T-helper 2 cell (primary cell): ENCODE measurements around the gene STX2.
"Not testable (repeated sequence)": the region's sequence is repeated elsewhere in the genome, so short reads cannot be mapped to it uniquely, and the experiment has no call there.

Experiments
- DNase-seq, 5 experiments: peaks; one replicate each; pipeline versions ENCODE4 v3.0.0 to v3.0.0-alpha.2; 2012 to 2022

Gene STX2

DNA sequence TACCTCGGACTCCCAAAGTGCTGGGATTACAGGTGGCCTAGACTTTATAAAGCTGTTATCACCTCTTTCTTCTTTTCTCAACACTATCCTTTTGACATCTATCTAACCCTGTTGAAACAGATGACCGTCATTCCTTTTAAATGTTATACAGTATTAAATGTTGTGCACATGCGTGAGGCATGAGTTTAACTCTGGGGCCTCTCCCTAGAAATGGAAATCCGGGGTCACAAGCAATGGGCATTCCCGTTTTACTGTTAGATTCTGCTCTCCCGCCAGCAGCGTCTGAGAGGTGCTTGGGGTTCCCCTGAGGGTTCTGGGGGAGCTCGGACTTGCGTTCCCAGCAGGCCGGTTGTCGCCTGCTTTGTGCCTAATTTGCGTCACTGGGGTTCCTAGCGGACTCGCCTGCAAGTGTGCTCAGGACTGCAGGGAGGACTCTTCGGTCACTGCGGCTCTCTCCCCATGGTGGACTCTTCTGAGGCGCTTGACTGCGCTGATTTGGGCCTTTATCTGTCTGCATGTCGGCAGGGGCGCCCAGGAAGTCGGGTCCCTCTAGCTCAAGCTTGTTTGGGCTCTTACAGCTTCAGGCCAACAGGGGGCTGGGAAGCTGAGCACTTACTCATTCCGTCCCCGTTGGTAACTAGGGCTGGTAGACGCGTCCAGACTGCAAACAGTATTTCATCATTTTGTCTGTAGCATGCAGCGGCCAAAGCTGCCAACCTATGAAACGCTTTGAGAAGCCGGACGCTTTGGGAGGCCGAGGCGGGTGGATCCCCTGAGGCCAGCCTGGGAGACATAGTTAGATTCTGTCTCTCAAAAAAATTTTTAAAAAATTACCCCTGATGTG, 31.6 kb upstream of the STX2 start:
- DNase-seq, result peak; percentile 23 to 94 (median 58)

DNA sequence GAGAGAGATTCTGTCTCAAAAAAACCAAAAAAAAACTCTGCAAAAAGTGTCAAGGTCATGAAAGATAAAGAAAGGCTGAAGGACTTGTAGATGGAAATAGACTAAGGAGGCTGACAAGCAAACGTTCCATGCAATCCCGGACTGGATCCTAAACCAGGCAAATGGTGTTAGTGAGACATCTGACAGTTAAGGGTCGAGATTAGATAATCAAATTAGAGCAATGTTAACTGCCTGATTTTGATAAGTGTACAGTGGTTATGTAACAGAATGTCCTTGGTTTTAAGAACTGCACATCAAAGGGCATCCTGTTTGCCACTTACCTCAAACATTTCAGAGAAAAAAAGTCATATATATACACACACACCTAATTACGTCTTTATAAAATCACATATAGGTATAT, 29.4 kb upstream of the STX2 start:
- peak in 2 of 5 experiments; percentile 12 to 30 for DNase-seq

DNA sequence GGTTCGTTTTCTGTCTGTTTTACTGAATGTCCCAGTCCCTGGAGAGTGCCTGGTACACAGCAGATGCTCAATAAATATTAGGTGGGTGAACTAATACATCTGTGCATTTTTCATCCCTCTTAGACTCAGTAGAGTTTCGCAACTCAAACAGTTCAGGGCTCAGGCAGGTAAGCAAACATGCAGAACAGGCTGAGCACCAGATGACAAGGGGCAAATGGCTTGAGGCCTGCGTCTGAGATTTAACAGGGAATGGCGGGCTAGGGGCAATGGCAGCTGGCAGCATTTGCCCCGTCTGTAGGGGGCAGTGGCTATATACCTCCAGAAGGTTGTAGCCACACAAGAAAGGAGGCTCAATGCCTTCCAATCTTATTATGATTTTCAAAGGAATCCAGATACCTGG, 24.2 kb upstream of the STX2 start:
- no peak for DNase-seq

DNA sequence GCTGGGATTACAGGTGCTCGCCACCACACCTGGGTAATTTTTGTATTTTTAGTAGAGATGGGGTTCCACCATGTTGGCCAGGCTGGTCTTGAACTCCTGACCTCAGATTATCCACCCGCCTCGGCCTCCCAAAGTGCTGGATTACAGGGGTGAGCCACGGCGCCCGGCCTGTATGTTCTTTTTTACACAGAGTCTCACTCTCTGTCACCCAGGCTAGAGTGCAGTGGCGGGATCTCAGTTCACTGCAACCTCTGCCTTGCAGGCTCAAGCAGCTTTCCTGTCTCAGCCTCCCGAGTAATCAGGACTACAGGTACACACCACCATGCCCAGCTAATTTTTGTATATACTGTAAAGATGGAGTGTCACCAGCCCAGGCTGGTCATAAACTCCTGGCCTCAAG, 23.7 kb upstream of the STX2 start:
- not testable (repeated sequence) for DNase-seq

DNA sequence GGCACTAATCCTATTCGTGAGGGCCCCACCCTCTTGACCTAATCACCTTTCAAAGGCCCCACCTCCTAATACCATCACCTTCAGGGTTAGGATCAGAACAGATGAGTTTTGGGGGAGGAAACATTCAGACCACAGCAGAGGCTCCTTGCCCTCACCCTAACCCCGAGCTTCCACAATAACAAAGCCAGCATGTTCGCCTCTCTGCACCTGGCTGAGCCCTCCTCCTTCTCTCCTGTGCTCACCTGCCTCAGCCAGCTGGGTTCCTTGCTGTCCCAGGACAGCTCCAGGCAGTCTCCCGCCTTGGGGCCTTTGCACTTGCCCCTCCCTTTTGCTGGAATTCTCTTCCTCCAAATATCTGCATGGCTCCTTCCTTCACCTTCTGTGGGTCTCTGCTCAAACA, 23.1 kb upstream of the STX2 start:
- DNase-seq, result no peak

DNA sequence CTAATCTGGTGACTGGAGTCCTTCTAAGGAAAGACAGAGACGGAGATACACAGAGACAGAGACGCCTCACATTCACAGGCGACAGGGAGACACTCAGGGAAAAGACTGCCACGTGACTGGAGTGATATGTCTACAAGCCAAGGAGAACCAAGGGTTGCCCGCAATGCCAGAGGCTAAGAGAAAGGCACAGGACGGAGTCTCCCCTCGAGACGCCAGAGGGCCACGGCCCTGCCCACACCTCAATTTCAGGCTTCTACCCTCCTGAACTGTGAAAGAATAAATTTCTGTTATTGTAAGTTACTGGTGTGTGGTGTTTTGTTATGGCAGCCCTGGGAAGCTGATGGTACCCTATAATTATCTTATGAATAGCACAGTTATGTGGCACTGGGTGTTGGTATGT, 21.3 kb upstream of the STX2 start:
- DNase-seq, result no peak

DNA sequence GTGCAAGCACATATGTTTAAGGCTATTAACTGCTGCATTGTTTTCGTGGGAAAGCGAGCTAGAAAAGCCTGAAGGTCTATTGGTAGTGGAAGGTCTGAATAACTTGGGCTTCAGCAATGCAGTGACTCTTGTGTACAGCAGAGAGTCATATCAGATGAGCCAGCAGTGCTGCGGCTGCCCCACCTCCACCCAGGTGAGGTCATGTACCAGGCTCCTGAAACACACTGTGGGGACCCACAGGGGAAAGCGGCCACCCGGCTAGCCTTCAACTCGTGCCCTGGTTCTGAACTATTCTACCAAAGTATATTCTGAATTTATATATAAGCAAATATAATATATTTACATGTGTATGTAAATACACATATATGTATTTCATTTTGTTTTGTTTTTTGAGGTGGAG, 20.1 kb upstream of the STX2 start:
- no peak for DNase-seq

DNA sequence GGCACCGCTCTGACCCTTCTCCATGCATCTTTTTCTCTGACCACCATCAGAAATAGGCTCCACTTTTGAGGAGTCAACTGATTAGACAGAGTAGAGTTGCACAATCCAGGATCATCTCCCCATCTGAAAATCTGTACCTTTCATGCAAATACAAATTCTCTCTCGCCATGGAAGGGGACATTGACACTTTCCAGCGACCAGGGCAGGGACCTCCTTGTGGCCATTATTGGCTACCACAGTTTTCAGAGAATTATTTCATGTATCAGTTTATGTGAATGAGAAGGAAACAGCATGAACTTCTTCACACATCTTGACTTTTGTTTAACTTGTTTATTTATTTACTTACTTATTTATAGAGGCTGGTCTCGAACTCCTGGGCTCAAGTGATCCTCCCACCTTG, 19.0 kb upstream of the STX2 start:
- DNase-seq, result no peak

DNA sequence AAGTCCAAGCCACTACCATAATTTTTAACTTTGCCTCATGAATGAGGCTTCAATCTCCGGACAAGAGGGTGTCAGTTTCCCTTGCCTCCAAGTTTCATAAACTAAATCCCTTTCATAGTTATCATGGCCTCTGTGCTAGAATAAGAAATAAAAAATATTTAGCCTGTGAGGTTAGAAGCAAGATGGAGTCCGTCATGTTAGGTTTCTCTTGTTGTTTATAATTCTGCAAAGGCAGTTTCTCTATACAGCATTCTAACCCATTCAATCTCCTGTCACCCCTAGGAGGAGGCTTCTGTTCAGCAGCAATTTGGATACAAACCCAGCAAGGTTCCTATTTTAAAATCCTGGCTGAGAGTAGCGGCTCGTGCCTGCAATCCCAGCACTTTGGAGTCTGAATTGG, 17.0 kb upstream of the STX2 start:
- no peak for DNase-seq

DNA sequence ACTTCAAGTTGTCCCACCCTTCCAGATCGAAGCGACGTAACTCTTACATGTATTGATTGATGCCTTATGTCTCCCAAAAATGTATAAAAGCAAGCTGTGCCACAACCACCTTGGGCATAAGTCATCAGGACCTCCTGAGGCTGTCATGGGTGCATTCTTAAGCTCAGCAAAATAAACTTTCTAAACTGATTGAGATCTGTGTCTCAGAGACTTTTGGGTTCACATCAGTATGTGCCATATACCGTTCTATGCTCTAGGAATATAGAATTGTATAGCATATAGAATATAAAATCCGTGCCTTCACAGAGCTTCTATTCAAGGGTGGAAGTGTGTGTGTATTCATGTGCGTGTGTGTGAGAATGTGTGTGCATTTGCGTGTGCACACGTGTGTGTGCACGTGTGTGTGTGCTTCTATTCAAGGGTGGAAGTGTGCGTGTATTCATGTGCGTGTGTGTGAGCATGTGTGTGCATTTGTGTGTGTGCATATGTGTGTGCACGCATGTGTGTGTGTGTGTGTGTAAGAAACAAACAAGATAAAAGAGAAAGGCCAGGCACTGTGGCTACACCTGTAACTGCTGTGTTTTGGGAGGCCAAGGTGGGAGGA, 11.5 kb upstream of the STX2 start:
- no peak for DNase-seq

DNA sequence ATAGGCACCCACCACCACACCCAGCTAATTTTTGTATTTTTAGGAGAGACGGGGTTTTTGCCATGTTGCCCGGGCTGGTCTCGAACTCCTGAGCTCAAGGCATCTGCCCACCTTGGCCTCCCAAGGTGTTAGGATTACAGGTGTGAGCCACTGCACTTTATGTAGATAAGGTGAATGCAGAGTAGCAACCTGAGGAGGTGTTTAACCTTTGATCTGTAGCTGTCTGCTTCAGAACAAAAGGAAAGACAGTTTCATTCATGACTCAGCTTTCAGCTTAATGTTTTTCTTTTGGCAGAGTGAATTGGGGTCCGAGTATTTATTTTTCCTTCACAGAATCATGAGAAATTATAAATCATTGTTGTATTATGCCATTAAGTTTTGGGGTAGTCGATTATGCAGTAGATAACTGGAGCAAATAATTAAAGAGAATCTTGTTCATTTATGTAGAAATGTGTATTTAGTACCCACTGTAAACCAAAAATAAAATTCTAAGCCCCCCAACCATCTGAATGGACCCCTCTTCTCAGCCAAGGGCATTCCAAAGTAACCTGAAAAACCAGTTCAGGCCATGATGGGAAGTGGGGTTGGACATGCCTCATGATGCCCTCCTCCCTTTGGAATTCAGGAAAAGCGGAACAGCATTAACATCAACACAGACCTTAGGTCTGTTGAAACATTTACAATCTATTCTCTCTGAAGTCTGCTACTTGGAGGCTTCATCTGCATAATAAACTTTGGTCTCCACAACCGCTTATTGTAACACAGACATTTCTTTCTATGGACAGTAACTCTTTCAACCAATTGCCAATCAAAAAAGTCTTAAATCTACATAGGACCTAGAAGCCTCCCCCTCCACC, 10.7 kb upstream of the STX2 start:
- no peak for DNase-seq

DNA sequence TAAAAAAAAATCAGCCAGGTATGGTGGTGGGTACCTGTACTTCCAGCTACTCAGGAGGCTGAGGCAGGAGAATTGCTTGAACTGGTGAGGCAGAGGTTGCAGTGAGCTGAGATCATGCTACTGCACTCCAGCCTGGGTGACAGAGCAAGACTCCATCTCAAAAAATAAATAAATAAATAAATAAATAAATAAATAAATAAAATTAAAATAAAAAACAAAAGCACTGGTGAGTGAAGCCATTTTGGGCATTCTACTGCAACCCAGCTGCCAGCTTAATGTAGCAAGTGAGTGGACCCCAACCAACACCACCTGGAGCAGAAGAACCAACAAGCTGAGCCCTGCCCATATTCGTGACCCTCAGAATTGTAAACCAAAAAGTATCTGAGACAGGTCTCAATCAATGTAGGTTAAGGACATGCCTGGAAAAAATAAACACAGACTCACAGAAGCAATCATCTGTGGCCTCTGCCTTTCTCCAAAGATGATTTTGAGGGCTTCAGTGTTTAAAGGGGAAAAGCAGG, 9.8 kb upstream of the STX2 start:
- not testable (repeated sequence) for DNase-seq

DNA sequence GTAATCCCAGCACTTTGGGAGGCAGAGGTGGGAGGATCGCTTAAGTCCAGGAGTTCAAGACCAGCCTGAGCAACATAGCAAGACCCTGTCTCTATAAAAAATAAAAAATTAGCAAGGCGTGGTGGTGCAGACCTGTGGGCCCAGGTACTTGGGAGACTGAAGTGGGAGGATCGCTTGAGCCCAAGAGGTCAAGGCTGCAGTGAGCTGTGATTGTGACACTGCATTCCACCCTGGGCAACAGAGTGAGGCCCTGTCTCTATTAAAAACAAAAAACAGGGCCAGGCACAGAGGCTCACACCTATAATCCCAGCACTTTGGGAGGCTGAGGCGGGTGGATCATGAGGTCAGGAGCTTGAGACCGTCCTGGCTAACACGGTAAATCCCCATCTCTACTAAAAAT, 9.1 kb upstream of the STX2 start:
- not testable (repeated sequence) for DNase-seq

DNA sequence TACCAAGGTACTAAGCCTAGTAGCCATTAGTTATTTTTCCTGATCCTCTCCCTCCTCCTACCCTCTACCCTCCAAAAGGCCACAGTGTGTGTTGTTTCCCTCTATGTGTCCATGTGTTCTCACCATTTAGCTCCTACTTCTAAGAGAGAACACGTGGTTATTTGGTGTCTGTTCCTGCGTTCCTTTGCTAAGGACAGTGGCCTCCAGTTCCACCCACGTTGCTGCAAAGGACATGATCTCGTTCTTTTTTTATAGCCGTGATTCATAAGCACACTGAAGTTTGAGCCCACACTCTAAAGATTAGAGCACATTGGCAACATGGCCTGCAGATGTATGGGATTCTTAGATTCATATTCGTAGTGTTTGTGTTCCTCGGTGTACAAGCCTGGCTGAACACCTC, 8.1 kb upstream of the STX2 start:
- DNase-seq, result no peak

DNA sequence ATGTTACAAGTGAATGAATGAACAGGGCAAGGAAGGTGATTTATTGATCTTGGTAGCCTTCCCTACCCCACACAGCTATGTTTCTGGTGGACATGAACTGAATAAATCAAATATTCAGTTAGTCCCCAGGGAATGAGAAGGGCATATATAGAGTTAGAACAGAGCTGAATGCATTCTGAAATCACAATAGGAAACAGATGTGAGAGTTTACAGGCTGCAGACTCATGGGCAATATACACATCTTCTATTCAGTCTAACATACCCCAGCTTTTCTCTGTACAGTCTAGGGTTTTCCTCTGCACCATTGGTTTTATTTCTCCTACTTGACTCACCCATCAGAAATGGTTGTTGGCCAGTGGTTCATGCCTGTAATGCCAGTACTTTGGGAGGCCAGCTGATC, 7.3 kb upstream of the STX2 start:
- no peak for DNase-seq

DNA sequence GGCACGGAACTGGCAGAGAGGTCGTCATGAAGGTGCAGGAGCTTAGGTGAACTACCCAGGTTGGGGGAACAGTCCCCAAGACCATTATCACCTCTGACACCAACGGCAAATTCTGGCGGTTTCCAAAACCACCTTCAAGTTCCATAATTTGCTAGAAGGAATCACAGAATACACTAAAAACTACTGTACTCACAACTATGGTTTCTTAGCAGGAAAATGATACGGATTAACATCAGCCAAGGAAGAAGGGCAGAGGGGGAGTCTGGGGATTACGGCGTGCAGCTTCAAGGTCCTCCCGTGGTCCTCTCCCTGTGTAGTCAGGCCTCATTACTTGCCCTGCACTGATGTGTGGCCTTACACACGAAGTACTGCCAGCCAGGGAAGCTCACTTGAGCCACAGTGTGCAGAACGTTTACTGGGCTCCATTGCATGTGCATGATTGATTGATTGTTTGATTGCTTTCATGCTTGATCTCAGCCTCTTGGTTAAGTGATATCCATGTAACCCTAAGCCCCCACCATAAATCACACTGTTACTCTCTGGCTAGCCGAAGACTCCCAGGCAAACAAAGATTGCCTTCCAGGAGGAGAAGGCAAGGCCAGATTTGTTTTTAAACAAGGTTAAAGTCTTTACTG, 837 bp upstream of the STX2 start:
- no peak for DNase-seq

DNA sequence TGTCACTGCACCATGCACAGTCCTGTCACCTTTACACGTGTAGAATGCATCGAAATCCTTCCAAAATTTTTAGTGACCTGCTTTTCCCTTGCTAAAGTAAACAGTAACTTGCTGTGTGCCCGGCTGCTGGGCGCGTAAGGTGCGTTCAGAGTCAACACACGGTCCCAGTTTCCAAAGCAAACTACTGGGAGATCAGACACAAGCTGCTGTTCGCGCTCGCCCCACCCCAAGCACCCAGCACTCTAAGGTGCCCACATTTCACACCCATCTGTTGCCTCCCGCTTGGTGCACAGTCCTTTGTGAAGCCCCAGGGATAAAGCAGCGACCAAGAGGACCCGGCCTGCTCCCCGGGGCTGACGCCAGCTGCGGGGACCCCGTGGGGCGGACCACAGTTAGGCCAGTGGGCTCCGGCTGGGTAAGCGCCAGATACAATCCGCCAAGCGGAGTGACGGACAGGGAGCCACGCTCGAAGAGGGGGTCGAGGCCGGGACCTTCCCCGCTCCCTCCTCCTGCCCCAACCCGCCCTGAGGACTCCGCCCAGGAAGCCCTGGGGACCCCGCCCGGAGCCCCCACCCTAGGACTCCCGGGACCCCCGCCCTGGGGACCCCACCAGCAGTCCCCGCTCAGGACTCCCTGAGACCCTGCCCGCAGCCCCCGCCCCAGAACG, 633 bp downstream of the STX2 start:
- peak in 2 of 5 experiments; percentile 12 to 51 for DNase-seq

DNA sequence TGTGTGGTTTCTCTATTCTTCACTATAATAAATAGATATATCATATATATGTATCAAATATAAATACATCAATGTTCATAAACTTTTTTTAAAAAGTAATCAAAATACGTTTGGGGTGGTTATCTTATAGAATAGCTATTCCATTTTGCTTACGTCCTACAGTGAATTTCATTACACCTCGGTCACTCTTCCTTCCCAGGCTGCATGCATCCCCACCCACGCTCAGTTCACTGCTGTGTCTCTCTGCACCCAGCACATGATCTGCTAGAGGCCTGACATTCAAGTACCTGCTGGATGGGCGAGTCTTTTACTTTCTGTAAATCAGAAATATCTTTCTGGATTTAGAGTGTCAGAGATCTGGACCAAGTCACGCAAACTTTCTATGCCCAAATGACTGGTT, 3.6 kb downstream of the STX2 start:
- no peak for DNase-seq

DNA sequence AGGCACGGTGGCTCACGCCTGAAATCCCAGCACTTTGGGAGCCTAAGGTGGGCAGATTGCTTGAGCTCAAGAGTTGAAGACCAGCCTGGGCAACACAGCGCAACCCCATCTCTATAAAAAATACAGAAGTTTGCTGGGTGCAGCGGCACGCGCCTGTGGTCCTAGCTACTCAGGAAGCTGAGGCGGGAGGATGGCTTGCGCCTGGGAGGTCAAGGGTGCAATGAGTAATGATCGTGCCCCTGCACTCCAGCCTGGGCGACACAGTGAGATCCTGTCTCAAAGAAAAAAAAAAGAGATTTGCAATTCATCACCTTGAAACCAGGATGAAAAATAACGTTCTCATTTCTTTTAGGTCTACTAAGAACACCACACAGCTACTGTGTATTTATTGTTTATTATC, 4.0 kb downstream of the STX2 start:
- DNase-seq, result no peak

DNA sequence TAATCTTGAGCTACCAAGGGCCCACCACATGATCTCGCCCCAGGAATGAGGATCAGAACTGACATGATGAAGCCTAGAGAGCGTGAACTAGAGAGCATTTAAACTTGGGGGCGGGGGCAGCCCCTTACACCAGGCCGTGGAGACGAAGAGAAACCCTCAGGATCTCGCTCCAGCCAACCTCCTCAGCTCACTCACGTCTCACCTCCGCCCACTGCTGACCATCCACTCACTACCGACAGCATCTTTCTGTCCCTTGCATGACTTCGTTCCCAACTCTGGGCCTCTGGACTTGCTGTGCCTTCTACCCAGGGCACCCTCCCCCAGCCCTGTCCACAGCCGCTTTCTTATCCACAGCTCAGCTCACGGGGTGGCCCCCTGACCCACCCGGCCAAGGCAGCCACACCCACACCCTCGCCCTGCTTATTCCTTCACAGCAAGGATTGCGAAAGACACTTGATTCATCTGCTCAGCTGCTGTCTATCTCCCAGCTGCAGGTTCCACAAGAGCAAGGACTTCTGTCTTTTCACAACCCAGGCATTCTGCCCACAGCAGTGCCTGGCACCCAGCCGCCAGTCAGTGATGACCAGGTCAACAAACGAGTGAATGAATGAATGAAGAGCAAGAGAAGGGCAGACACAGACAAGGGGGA, 6.4 kb downstream of the STX2 start:
- DNase-seq, result no peak

DNA sequence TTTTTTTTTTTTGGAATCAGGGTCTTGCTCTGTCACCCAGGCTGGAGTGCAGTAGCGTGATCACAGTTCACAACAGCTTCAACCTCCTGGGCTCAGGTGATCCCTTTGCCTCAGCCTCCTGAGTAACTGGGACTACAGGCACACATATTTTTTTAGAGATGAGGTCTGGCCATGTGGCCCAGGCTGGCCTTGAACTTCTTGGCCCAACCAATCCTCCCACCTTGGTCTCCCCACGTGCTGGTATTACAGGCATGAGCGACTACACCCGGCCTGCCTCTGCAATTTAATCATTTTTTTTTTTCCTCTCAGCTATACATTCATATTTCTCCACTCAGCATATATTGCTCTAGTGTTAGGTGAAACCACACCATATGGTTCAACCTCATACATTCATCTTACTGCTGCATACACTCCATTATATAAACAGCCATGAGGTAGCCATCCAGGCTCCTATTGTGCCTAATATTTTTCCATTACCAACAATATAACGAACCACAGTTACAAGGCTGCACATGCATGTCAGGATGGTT, 7.1 kb downstream of the STX2 start:
- DNase-seq, result no peak

DNA sequence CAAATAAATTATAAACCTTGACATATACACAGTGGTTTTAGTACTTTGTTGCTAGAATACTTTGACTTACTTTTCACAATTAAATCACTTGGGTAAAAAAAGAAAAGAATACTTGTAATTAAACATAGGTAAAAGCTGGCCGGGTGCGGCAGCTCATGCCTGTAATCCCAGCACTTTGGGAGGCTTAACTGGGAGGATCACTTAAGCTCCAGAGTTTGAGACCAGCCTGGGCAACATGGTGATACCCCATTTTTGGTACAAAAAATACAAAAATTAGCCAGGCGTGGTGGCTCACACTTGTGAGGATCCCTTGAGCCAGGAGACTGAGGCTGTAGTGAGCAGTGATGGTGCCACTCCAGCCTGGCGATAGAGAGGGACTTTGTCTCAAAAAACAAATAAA, 7.8 kb downstream of the STX2 start:
- no peak for DNase-seq
